GM03348 (cell line): ENCODE results near the gene TRIOBP.
A peak's percentile ranks its signal among the peaks of the same experiment; 100 is the strongest.
"Not testable (repeated sequence)": the region's sequence is repeated elsewhere in the genome, so short reads cannot be mapped to it uniquely, and the experiment has no call there.

Experiments used
- DNase-seq: peaks from one replicate; pipeline ENCODE4 v3.0.0; 2012; ENCODE audit warnings: low spot score

Gene TRIOBP, protein sequence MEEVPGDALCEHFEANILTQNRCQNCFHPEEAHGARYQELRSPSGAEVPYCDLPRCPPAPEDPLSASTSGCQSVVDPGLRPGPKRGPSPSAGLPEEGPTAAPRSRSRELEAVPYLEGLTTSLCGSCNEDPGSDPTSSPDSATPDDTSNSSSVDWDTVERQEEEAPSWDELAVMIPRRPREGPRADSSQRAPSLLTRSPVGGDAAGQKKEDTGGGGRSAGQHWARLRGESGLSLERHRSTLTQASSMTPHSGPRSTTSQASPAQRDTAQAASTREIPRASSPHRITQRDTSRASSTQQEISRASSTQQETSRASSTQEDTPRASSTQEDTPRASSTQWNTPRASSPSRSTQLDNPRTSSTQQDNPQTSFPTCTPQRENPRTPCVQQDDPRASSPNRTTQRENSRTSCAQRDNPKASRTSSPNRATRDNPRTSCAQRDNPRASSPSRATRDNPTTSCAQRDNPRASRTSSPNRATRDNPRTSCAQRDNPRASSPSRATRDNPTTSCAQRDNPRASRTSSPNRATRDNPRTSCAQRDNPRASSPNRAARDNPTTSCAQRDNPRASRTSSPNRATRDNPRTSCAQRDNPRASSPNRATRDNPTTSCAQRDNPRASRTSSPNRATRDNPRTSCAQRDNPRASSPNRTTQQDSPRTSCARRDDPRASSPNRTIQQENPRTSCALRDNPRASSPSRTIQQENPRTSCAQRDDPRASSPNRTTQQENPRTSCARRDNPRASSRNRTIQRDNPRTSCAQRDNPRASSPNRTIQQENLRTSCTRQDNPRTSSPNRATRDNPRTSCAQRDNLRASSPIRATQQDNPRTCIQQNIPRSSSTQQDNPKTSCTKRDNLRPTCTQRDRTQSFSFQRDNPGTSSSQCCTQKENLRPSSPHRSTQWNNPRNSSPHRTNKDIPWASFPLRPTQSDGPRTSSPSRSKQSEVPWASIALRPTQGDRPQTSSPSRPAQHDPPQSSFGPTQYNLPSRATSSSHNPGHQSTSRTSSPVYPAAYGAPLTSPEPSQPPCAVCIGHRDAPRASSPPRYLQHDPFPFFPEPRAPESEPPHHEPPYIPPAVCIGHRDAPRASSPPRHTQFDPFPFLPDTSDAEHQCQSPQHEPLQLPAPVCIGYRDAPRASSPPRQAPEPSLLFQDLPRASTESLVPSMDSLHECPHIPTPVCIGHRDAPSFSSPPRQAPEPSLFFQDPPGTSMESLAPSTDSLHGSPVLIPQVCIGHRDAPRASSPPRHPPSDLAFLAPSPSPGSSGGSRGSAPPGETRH (N-terminal part only)

DNA sequence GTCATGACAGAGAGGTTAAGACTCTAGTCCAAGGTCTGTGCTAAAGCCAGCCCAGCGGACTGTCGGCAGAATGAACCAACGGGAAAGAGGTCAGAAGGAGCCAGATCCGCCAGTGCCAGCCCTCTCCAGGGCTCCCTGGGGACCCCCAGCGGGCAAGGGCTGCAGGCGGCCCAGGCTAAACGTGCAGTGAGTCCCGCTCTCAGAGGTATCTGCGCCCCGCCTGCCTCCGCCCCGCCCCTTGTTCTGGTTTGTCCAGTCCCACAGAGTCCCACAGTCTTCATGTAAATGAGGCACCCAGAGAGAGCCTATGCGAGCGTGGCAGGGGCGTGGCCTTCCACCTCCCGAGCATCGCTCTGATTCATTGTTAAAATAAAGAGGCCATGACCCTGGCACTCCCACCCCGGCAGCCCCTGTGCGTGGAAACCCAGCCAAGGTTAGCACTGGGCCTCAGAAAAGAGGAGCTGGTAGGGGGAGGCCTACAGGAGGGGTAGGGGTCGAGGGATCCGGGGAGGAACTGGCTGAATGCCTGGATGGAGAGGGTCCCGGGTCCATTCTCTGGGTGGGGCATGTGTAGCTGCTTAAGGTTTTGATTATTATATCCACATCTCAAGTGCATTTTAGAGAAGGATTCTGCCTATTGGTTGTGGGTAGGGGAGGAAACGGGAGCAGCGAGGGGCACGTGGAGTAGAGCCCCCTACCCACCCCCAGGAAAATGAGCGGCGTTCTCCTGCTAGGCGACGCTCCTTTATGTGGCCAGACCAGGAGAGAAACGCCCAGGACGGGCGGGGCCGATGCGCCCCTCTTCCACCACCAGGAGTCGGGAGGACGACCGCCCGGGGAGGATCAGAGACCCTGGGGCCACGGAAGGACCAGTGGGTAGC is at the start of gene TRIOBP:
Gene TRIOBP, plus strand, starts transcription at position 392 of the 881 bp plus-strand sequence. CDS start 4,318 bp downstream, outside the sequence.
- DNase-seq: peak; percentile 95

DNA sequence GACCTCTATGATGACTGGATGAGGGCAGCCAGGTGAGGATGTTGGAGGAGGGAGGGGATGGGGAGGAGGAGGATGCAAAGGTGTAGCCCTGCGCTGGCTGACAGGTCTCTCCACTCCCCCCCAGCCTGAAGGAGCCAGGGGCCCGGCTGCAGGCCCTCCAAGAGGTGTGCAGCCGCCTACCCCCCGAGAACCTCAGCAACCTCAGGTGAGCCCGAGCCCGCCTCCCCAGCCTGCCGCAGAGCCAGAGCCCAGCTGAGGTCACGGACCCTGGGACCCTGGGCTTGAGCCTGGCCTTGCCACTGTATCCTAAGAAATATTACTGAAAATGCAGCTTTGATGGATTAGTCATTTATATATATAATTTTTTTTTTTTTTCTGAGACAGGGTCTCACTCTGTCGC is 49.5 kb upstream of the TRIOBP start:
- DNase-seq: no peak

DNA sequence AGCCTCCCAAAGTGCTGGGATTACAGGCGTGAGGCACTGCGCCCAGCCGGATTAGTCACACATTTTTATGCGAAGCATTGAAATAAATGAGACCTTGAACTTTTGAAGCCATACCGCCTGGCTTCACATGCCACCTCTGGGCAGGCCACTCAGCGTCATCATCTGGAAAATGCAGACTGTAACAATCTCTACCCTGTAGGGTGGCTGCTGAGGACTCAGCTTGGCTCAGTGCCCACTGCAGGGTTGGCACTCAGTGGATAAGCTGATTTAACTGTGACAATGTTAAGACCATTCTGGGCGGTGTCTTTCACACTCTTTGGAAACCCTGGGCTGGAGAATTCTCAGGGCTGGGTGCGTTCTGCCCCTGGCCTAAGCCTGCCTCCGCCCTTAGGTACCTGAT is 48.9 kb upstream of the TRIOBP start:
- no peak for DNase-seq

DNA sequence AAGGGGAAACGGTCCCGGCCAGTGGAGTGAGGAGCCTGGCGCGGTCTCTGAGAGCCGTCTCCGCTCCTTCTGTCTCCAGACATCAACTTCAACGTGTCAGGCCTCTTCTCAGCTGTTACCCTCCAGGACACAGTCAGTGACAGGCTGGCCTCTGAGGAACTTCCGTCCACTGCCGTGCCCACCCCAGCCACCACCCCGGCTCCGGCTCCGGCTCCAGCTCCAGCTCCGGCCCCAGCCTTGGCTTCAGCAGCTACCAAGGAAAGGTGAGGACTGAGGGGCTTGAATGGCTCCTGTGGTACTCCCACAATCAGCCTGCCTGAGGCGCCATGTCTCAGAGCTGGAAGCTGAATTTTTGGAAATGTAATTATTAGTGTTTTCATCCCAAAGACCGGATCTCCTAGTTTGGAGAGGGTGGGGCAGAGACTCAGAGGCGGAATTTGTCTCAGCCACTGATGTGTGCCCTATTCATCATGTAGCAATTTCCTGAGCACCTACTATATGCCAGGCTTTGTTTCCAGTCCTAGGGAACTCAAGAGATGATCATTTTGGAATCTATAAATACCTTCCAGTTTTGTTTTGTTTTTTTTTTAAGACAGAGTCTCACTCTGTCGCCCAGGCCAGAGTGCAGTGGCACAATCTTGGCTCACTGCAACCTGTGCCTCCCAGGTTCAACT is 46.2 kb upstream of the TRIOBP start:
- DNase-seq: no peak

DNA sequence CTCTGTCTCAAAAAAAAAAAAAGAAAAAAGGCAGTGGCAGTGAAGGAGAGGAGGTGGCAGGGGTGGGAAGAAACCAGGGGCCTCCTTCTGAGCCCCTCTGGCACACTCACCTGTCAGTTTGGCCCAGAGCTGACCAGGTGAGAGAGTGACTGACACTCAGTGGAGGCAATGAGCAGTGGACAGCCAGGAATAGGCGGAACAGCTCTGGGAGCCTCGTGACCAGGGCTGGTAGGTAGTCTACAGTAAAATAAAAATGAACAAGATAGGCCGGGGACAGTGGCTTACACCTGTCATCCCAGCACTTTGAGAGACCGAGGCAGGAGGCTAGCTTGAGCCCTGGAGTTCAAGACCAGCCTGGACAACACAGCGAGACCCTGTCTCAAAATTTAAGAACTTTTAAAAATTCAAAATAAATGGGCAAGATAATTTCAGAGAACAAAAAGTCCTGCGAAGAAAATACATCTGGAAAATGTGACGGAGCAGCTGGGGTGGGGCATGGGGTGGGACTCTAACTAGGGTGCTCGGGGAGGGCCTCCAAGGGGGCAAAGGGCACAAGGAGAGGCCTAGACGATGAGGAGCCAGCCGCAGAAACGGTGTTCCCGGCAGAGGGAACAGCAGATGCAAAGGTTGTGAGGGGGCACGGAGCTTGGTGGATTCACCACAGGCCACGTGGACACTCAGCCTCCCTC is 42.1 kb upstream of the TRIOBP start:
- no peak for DNase-seq

DNA sequence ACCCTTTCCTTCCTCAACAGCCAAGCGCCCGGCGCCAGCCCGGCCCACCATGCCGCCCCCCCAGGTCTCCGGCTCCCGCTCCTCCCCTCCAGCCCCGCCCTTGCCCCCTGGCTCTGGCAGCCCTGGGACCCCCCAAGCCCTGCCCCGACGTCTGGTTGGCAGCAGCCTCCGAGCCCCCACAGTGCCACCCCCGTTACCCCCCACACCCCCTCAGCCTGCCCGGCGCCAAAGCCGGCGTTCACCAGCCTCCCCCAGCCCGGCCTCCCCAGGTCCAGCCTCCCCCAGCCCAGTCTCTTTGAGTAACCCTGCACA is 41.6 kb upstream of the TRIOBP start:
- no peak for DNase-seq

DNA sequence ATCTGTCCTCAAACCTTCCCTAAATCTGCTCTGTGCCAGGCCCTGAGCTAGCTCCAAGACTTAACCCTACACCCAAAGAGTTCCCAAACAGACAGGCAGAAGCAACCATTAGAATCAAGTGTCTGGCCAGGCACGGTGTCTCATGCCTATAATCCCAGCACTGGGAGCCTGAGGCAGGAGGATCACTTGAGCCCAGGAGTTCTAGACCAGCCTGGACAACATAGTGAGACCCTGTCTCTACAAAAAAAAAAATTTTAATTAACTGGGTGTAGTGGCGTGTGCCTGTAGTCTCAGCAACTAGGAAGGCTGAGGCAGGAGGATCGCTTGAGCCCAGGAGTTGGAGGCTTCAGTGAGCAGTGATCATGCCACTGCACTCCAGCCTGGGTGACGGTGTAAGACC is 40.3 kb upstream of the TRIOBP start:
- not testable (repeated sequence) for DNase-seq

DNA sequence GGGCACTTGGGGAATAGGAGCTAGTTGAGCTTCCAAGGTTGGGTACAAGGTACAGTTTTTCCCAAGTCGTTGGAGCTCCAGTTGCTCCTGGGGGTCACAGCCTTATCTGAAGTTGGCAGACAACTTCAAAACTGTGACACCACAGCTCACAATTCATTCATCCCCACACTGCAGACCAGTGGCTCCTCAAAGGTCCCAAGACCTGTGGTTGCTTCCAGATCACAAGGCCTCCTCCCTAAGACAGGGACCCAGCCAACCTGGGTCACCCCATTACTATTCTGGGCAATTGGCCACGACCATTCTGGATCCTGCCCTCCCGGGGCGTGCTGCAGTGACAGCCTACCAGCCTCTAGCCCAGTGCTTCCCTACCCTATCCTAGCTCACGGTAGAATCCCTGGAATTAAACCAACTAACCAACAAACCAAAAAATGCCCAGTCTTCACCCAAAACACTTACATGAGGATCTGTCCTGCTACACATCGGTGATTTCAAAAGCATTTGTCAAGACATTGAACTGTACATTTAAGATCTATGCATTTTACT is 39.2 kb upstream of the TRIOBP start:
- DNase-seq: no peak

DNA sequence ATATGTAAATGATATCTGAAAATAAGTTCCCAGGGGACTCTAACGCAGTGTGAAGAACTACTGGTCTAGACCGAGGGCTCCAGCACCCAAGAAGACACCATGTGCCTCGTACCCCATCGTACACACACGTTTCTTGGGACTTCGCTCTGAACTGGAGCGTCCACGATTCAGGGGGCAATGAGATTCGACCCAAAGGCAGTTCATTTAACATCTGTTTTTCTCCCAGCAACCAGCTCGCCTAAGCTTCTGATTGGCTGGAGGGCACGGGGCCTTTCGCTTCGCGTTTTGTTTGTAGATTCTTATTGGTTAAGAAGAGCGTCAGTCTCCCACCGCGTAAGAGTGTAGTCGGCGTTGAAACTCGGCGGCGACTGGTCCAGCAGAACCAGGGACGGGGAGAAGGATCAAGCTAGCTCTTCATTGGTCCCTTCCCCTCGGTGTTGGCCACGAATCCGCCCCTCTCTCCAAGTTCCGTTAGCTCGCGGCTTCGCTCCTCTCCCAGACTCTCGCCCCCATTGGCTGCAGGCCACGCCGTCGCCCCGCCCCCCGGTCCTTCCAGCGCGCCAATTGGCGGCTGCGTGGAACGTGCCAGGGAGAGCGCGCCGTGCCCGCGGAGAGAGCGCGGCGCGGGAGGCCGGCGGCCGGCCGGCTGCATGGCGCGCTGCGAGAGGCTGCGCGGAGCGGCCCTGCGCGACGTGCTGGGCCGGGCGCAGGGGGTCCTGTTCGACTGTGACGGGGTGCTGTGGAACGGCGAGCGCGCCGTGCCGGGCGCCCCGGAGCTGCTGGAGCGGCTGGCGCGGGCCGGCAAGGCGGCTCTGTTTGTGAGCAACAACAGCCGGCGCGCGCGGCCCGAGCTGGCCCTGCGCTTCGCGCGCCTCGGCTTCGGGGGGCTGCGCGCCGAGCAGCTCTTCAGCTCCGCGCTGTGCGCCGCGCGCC is 38.4 kb upstream of the TRIOBP start, which contains the start of gene PDXP:
Gene PDXP, plus strand, starts transcription at position 591 of the 933 bp plus-strand sequence. Its CDS starts 60 bp downstream, at position 651.
- DNase-seq: peak; percentile 99

DNA sequence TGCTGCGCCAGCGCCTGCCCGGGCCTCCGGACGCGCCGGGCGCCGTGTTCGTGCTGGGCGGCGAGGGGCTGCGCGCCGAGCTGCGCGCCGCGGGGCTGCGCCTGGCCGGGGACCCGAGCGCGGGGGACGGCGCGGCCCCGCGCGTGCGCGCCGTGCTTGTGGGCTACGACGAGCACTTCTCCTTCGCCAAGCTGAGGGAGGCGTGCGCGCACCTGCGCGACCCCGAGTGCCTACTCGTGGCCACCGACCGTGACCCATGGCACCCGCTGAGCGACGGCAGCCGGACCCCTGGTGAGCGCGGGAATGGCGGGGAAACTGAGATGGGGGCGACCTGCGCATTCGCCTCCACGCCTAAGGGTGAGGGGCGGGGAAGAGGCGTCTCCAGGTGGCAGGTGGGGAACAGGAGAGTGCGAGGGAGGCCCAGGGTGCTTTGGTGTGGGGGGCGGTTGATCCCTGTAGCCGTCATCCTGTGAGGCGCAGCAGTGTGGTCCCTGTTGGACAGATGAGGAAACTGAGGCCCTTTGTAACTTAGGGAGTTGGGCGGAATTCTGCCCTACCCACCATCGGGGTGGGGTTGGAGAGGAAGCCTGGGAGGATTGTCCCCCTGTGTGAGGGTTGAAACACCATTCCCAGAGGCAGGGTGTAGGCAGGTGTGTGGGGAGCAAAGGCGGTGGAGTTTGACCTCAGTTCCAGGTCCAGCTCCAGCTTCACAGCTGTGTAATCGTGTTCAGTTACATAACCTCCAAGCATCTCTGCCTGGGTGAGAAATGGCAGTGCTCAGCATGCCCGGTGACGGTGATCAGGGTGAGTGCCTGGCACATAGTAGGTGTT is 37.6 kb upstream of the TRIOBP start:
- peak; percentile 31 for DNase-seq

DNA sequence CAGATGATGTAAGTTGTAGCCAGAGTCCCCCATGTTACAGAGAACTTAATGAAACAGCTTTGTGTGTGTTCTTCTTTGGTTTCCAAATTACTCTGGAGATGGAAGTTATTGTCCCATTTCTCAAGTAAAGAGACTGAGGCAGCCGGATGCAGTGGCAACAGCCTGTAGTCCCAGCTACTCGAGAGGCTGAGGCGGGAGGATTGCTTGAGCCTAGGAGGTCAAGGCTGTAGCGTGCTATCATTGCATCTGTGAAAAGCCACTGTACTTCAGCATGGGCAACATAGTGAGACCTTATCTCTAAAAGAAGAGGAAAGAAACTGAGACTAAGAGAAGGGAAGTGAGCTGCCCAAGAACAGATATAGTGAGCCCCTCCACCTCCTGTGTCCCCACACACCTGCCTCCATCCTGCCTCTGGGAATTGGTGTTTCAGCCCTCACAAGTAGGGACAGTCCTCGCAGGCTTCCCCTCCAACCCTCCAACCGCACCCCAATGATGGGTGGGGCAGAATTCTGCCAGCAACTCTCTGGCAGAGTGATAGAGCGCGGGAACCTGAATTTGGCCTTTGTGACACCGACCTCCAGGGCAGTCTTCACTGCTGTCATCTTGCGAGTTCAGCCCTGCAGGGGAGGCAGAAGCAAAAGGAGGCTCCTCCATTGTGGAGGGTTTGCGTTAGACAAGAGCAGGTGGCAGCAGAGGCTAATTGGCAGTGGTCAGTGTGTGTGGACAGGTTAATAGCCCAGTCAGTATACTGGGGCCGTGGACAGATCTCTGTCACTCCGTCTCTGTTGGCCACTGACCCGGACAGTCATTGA is 36.7 kb upstream of the TRIOBP start:
- no peak for DNase-seq

DNA sequence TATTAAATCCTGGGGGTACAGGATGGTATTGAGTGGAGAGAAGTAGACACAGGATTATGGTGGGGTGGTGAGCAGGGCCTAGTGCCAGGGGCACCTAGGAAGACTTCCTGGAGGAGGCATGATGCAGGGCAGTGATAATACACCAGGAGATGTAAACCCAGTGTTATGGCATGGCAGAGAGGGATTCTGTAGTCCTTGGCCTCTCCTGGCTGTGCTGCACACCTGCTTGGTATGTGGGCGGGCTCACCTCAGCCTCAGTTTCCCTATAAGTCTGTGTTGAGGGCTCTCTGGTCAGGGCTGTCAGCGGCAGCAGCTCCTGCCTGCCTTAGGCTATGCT is 36.2 kb upstream of the TRIOBP start:
- DNase-seq: no peak

DNA sequence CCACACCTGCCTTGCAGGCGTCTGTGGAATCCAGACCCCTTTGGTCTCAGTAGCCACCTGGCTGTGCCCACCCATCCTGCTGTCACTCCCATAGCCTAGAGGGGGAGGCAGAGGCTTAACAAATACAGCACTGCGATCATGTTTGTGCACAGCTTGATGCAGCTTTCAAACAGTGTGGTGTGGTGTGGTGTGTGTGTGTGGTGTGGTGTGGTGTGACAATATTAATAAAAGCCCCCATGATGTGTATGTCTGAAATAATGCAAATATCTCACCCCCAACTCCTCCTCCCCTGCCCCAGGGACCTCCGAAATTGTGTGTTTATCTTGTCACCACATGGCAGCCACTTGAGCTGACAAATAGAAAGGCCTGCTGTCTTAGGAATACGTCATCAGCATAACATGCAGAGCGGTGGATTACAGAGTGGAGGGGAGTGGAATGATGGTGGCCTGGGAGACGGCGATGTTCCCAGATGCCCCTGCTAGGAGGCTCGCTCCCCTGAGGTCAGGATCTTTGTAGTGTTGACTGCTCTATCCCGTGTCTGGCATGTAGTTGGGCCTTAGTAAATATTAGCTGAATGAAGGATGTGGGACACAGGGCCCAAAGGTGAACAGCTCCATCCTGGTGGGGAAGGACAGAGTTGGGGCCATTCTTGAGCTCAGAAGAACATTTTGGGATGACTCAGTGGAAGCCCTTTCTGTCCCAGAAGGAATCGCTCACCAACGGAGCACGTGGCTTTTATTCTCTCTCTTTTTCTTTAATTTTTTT is 35.5 kb upstream of the TRIOBP start:
- peak; percentile 60 for DNase-seq

DNA sequence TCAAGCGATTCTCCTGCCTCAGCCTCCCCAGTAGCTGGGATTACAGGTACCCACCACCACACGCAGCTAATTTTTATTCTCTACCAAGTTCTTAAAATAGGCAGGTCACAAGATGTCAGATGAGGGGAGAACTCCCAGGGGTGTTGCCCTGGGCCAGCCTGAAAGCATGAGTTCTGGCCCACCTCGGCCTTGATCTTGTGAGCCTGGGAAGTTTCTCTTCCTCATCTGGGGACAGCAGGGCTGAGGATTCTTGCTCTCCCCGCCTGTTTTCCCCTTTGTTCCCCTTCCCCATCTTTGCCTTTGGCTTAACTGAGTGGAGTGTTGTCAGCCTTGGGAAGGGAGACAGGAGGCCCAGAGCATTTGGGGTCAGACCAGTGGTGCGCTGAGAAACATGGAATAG is 34.8 kb upstream of the TRIOBP start:
- DNase-seq: no peak

DNA sequence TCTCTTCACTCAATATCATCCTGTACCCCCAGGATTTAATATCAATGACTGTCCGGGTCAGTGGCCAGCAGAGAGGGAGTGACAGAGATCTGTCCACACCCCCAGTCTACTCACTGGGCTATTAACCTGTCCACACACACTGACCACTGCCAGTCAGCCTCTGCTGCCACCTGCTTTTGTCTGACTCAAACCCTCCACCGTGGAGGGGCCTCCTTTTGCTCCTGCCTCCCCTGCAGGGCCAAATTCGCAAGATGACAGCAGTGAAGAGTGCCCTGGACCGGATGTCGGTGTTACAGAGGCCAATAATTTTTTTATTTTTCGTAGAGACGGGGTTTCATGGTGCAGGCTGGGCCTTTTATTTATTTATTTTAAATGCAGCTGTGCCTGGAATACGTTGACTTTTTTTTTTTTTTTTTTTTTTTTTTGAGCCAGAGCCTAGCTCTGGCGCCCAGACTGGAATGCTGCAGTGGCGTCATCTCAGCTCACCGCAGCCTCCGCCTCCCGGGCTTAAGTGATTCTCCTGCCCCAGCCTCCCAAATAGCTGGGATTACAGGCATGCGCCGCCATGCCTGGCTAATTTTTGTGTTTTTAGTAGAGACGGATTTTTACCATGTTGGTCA is 33.2 kb upstream of the TRIOBP start:
- DNase-seq: no peak
